NCI-H1930 (cell line): Measurements from ENCODE around the gene MATN1.
A peak's percentile ranks its signal among the peaks of the same experiment; 100 is the strongest.

Source experiments
- DNase-seq, 2 experiments: peaks; one replicate each; lab custom pipeline; 2025; lab: John Stamatoyannopoulos, UW

Gene MATN1

DNA sequence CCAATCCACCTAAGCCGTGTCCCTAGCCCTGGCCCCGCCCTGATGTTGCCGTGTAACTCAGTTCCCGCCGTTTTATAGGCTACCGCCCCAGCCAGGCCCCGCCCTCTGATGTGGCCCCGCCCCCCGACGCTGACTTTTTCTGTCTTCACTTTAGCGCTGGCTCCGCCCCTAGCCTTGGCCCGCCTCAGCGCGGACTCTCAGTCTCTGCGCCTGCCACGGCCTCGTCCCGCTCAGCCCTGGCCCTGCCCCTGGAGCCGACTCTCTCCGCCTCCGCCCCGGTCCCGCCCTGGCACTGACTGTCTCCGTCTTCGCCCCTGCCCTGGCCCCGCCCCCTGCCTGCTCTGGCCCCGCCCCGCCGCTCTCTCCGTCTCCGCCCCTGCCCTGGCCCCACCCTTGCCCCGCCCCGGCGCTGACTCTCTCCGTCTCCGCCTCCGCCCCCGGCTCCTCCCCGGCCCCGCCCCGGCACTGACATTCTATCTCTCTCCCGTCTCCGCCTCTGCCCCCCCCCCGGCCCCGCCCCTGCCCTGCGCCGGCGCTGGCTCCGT, 5.2 kb downstream of the MATN1 start:
- DNase-seq = peak; percentile 94 to 96

DNA sequence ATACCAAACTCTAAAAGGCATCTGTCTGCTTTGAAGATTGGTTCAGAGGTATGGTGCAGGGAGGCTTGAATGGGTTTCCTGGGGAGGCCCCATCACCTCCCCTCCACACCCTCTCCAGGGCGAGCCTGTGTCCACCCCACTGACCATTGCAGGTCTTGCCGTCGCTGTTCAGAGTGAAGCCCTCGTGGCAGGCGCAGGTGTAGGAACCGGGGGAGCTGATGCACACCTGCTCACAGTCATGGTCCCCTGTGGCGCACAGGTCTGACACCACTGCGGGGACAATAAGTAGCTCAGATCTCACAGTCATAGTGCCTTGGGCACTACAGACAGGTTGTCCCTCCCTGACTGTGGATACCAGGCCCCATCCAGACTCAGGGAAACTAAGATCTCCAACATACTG, 6.7 kb downstream of the MATN1 start:
- no peak for DNase-seq

DNA sequence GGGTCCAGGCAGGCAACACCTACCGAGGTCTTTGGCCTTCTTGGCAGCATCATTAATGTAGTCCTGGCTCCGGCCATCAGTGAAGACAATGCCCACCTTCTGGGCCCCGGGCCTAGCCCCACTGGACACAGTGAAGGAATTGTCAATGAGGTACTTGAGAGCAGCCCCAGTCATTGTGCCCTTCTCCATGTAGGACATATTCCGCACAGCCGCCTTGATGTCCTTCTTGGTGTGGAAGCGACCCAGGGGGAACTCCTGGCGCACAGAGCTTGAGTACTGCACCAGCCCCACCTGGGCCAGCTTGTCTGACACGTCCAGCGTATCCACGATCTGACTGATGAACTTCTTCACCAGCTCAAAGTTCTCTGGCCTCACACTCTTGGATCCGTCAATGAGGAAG, 7.5 kb downstream of the MATN1 start:
- no peak for DNase-seq

DNA sequence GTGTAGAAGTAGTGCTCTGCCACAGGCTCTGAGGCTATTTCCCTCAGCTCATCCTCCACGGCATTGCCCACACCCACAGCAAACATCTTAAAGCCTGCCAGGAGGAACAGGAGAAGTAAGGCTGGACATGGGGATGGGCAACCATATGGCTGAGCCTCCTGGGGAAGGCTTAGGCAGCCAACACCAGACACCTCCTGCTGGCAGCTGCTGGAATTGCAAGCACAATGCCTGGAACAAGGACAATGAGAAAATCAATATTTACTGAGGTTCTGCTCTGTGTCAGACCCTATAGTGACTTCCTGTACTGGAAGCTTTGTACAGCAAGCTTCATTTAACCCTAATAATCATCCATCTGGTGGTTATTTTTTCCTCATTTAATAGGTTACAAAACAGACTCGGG, 8.2 kb downstream of the MATN1 start:
- DNase-seq = no peak

DNA sequence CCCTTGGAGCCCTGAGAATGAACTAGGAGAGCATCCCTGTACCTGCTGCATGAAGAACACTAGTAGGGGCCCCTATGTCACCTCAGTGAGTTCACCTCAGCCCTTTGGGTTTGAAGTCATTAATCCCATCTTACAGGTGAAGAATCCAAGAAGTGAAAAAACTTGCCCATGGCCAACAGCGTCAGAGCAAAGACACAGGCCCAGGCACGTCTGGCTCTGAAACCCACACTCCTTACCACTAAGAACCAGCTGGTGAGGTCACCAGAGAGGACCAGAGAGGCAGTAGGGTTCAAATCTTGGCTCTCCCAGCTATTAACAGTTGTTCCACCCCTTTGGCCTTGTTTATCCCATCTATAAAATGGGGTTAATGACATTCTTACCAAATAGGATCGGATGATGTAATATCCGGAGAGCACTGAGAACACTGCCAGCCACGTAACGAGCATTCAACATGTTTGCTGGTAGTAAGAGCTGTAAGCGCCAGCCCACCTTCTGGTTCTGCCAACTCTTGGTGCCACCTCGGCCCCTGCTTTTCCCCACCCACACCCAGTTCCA, 8.8 kb downstream of the MATN1 start:
- DNase-seq = no peak

DNA sequence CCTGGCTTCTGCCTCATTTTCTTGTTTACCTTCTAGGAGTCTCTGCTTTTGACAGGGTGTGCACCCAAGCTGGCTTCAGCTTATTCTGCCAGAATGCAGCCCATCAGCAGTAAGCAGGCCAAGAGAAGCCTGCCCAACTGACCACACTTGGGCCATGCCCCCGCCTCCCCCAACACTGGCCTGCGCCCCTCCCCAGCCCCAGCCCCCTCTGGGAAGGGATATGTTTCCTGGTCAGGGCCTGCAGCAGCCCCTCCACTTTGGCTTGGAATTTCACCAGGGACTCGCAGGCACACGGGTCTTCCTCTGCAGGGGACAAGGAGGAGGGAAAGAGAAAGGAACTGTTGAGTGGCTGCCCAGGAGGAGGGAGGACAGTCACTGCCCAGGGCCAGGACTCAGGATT, 9.4 kb downstream of the MATN1 start:
- no peak for DNase-seq

DNA sequence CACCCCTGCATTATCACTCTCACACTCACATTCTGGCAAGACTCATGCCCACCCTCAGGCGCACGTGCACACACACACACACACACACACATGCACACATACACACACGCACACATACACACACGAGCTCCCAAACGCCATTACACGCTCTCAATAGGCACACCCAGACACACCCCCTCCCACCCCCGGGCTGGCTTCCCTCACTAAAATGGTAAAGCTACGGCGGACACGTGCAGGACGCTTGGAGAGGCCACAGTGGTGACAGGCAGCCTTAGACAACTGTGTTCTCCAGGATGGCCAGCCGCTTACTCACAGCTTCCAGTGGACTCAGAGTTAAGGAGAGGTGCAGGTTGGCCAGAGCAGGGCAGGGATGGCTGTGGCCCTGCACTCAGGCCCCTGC, 10.1 kb downstream of the MATN1 start:
- DNase-seq = no peak

DNA sequence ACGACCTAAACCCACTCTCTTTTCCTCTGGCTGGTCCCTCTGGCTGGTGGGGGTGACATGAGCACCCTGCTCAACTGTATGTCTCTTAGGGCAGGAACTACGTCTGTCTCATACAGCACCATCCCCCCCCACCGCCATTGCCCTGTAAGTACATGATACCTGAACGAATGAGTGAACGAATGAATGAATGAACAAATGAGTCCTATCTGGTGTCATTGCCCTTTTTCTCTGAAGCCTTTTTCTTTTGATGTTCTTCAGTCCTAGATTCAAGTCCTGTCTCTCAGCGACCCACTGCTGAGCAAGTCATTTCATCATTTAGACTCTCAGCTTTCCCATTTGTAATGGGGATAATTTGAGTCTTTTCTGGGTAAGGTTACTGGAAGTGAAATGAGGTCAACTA, 10.8 kb downstream of the MATN1 start:
- DNase-seq = no peak

DNA sequence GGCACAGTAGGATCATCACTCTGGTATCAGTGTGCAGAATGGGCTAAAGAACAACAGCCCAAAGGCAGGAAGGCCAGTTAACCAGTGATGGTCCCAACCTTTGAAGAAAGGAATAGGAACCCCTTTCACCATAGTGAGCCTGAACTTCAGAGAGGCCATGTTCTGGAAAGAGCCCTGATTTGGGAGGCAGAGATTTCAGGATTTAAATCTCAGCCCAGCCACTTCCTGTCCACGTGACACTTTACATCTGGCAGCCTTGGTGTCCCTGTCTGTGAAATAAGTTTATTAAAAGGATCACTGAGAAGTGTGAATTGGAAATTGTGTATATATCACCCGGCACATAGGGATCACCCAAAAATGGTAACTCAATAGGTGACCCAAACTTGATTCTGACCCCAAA, 13.0 kb downstream of the MATN1 start:
- no peak for DNase-seq

DNA sequence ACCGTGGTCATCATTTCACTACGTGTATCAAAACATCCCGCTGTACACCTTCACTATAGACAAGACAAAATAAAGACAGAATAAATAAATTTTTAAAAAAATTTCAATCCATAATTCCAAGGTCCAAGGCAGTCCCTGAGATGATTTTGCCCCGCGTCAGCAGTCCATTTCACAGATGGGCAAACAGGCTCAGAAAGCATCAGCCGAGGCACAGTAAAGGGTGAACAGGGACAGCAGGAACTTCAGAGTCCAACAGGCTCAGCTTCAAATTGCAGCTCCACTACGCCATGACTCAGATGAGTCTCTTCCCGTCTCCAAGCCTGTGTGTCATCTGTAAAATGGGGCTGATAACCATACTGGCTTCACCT, 15.0 kb downstream of the MATN1 start:
- no peak for DNase-seq

DNA sequence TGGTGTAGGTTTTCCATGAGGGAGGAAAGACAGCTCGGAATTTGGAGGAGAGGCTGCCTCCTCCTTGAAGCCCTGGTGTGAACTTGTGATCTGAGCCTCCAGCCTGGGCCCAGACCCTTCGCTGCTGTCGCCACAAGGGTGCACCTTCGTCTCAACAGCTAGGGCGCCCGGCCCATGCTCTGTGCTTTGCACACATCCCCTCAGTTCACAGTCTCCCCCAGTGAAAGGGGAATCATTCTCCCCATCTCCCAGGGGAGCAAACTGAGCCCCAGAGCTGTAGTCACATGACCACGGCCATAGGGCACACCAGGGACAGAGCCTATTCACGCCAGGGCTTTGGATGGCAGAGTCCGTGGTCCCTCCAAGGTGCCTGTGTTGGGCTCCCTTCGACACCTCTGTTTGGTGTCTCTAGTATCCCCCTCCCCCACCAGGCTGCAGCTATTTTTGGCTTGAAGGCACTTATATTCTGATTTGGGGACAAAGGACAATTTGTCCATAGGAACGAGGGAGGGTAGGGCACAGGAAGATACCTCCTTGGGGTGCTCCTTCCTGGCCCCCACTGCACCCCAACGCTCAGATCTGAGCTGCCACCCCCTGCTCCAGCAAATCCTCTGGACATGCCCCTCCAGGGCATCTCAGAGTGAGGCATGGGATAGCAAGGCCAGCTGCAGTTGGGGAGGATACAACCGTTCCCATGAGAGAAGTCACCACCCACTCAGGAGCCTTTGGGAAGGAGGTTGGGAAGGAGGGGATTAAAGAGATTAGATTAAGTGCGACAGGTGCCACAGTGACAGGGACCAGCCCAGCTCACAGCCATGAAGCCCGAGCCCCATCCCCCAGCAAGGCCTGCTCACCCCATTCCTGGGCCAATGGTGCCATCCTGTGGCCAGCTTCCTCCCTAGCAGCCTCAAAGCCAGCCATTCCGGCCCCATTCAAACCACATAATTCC, 15.7 kb downstream of the MATN1 start:
- DNase-seq = peak in 1 of 2 experiments; percentile 62

DNA sequence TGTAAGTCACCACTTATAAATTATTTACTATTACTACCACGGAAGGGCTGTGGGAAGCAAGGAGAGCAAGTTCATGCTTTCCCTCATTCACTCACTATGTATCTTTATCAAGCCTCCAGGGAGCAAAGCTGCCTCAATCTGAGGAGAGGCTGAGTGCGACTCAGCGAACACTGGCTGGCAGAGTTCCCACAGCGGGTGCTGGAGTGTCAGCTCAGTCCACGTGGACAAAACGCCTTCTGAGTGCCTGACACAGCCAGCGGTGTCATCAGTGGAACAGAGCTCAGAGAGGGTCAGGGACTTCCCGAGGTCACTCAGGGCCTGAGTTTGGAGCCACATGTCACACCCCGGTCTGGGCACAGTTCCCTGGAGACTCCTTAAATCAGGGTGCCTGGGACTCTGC, 16.9 kb downstream of the MATN1 start:
- DNase-seq = no peak

DNA sequence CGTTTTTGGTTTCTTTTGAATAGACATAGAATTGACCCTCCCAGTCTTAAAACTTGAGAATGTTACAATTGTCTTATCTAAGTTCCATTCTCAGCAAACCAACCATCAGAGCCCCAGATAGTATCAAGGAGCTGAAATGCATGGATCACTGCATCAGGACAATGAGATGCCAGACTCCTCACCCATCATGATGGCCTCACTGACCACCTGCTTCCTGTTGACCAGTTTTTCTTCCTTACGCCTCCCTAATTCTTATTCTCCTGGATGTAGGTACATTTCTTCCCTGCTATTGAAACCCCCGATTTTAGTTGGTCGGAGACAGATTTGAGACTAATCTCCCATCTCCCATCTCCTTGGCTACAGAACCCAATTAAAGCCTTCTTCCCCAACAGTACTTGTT, 17.7 kb downstream of the MATN1 start:
- DNase-seq = no peak

DNA sequence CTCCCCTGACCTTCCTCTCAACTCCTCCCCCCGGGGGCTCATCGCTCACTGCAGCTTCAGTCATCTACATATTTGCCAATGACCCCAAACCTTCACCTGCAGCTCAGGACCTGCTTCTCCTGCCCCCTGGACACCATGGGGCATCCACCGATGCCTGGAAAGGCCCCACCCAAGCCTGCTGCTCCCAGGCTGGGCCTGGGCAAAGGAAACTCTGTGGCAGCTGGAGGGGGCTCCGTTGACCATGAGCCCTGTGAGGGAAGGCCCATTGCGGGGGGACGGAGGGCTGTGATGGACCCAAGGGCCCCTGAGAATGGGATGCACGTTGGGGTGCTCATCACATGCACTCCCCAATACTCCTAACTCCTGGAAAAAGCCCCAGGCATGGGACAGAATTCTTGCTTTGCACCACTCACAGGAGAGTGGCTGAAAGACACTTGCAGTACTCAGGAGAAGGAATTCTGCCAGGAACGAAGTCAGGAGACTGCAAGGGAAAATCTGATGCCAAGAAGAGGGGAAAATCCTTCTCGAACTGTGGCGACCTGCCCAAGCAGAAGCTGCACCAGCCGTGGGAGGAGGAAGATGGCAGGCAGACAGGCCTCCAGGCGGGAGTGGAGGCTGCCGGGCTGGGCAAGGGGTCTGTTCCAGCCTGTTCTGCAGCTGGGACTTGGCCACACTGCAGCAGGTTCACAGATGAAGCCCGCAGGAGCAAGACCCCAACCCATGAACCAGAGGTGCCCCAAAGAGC, 18.4 kb downstream of the MATN1 start:
- no peak for DNase-seq

DNA sequence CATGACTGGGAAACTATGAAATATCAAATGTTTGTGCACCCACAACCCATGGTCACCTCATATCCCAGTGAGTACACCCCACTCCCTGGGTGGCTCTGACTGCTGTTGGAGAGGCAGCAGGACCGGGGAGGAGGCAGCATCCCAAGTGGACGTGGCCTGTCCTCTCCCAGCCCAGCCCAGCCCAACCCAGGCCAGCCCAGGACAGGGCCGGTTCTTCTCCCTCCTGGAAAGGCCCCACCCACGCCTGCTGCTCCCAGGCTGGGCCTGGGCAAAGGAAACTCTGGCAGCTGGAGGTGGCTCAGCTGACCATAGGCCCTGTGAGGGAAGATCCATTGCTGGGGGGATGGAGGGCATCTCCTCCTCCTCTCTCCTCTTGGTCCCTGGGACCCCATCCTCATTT, 19.1 kb downstream of the MATN1 start:
- DNase-seq = no peak

DNA sequence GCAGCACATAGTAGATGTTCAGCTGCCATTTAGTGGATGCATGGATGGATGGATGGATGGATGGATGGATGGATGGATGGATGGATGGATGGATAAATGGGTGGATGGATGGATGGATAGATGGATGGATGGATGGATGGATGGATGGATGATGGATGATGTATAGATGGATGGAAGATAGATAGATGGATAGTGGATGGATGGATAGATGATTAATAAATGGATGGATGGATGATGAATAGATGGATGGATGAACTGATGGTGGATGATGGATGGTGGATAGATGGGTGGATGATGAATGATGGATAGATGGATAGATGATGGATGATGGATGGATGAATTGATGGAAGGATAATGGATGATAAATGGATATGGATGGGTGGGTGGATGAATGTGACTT, 20.6 kb downstream of the MATN1 start:
- DNase-seq = no peak

DNA sequence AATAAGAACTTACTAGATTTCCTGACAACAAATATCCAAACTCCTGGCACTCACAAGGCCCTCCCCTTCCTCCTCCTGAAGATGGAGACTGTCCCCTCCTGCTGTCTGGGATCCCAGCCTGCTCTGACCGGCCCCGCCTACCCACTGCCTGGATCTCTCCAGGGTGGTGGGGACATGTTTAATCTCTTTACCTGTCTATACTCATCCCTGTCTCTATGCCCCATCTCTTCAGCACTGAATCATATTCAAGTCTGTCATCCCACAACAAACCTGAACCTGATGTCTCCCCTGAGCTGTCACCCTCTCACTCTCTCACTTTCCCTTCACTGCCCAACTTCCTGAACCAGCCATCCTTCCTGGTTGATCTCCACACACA, 22.1 kb downstream of the MATN1 start:
- no peak for DNase-seq

DNA sequence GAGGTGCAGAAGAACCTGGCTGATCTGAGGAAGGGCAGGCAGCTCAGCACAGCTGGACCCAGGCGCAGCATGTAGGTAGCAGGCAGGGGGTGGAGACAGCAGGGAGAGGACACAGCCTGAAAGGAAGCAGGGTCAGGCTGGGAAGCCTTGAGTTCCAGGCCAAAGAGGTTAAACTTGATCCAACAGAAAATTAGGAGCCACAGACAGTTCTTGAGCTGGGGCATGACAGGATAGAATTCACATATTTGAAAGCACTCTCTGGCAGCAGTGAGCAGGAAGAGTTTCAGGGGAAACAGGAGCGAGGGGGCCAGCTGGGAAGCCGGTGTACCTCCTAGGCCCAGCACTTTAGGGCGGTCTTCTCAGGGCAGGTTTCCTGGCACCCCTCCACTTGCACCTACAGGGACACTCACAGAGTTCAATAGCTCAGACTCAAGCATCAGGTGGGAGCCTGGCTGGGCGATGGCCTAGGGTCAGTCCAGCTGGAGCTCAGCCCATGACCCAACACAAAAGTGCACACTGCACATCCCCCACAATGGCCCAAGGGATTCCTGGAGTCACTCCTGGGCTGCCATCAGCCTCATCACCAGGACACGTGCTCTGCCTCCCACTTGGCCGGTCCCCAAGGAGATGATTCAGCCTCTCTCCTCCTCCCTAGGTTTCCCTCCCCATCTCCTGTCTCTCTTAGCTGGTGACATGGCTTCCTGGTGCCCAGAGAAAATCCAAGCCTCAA, 22.7 kb downstream of the MATN1 start:
- DNase-seq = no peak

DNA sequence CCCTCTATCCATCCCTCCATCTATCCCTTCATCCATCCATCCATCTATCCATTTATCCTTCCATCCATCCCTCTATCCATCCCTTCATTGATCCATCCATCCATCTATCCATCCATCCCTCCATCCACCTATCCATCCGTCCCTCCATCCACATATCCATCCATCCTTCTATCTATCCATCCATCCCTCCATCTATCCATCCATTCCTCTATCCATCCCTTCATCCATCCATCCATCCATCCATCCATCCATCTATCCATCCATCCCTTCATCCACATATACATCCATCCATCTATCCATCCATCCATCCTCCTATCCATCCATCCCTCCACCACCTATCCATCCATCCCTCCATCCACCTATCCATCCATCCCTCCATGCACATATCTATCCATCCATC, 23.6 kb downstream of the MATN1 start:
- DNase-seq = no peak

DNA sequence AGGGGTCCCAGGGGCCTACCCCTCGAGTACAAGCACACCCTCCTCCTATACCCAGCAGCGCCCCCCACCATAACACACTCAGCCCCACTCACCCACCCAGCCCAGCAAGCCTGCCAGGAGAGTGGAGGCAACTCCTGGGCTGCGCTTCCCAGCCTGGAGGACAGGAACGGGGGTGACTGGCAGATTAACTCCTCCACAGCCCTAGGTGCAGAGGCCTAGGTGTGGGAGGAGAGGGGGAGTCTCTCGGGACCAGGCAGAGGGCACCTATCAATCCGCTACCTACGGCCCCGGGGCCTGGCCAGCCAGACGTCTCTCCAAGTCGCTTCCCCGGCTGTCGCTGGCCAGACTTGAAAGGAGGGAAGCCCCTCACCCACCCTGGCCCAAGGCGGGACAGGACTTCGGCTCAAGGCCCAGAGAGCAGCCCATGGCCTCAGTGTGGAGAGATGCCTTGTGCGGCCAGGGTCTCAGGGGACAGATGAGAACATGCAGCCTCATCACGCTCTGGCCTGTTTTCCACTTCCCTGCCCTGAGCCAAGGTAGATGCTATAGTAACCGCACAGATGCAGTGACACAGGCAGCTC, 24.9 kb downstream of the MATN1 start:
- no peak for DNase-seq

DNA sequence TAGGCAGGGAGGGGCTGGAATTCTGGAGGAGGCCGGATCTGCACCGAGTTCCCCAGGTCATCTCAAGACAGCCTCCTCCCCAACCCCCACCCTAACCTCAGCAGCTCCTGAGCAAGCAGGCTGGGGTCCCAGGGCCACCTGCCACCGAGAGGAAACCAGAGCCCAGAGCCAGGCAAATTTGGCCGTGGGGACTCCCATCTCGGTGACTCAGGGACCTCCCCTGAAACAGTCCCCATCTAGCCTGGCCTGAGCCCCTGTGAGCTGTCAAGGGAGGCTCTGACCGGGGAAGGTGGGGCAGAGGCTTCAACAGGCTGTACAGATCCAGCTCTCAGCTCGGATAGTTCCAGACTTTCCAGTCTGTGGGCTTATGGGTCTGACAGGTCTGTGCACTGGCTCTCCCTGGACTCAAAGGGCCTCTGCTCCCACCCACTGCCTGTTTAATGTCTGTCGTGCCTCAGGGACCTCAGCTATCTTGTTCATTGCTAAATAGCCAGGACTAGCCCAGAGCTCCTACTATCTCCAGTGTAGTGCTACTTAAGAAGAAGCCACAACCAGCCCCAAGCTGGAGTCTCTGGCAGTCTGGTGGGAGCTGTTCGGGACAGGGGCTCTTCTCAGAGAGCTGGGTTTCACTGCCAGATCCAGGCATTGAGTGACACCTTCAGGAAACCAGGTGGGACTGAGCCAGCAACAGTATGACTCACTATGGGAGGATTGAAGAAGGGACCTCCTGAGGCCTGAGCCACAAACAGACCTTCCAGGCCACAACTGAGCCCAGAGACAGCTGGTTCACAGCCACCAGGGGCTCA, 25.6 kb downstream of the MATN1 start:
- DNase-seq = no peak
